ENCODE data around the gene DSC3. TPM values are rescaled to one million over a fixed set of nuclear protein-coding genes. Genes with fewer than 3 reads are reported as not detected.
"Not testable (repeated sequence)": the region's sequence is repeated elsewhere in the genome, so short reads cannot be mapped to it uniquely, and the experiment has no call there.

DSC3 gene
- total and polyA plus RNA-seq, 4 donors, result under 0.01 to 0.06 (median 0.05) TPM; not detected in 1

- TF ChIP-seq REST (IDR thresholded peaks at IDR 0.05), result no peak
- H3K9ac ChIP-seq (ENCODE audit: low read depth in 1 of 2, low read length in 2 of 2), result no peak overlapping the region
- H3K27me3 ChIP-seq (ENCODE audit: control insufficient read depth in 4 of 4, insufficient read depth in 4 of 4, low read length in 3 of 4), result no peaks in the 10 kb centered on the region
- no peaks in the 10 kb centered on the region for H3K9me3 ChIP-seq (ENCODE audit: control insufficient read depth in 4 of 4, low read length in 3 of 4)
- WGBS, result 87% methylated on average over 11 of the region's 11 CpGs
- H3K27ac ChIP-seq (ENCODE audit: low read depth in 1 of 2, low read length in 2 of 2), result no peak overlapping the region
- no peak overlapping the region for H3K4me3 ChIP-seq (ENCODE audit: low read depth in 1 of 3, low read length in 3 of 3)
- no peaks in the 10 kb centered on the region for H3K36me3 ChIP-seq (ENCODE audit: control insufficient read depth in 4 of 4, insufficient read depth in 3 of 4, low read depth in 1 of 4, low read length in 3 of 4)
- no peak for DNase-seq (ENCODE audit: low spot score)
- no peaks in the 10 kb centered on the region for H3K4me1 ChIP-seq (ENCODE audit: control insufficient read depth in 4 of 4, insufficient read depth in 4 of 4, low read length in 3 of 4)
Measured at GRCh38 chr18:30982285-30982992, 60.1 kb downstream of the DSC3 start.

GRCh38 chr18:30978091-30978490 is 64.5 kb downstream of the DSC3 start:
- not testable (repeated sequence) for H3K36me3 ChIP-seq (ENCODE audit: control insufficient read depth in 4 of 4, insufficient read depth in 3 of 4, low read depth in 1 of 4, low read length in 3 of 4); H3K27me3 ChIP-seq (ENCODE audit: control insufficient read depth in 4 of 4, insufficient read depth in 4 of 4, low read length in 3 of 4); H3K4me1 ChIP-seq (ENCODE audit: control insufficient read depth in 4 of 4, insufficient read depth in 4 of 4, low read length in 3 of 4); H3K4me3 ChIP-seq (ENCODE audit: low read depth in 1 of 3, low read length in 3 of 3); H3K9me3 ChIP-seq (ENCODE audit: control insufficient read depth in 4 of 4, low read length in 3 of 4); H3K9ac ChIP-seq (ENCODE audit: low read depth in 1 of 2, low read length in 2 of 2); H3K27ac ChIP-seq (ENCODE audit: low read depth in 1 of 2, low read length in 2 of 2); DNase-seq (ENCODE audit: low spot score)
- WGBS, result 84% methylated on average over 4 of the region's 4 CpGs

- H3K27ac ChIP-seq (ENCODE audit: low read depth in 1 of 2, low read length in 2 of 2), result no peak overlapping the region
- H3K4me1 ChIP-seq (ENCODE audit: control insufficient read depth in 4 of 4, insufficient read depth in 4 of 4, low read length in 3 of 4), result peaks cover 0 to 3% (median 2%) of the 10 kb centered on the region in 4 donors
- H3K4me3 ChIP-seq (ENCODE audit: low read depth in 1 of 3, low read length in 3 of 3), result no peak overlapping the region
- no peaks in the 10 kb centered on the region for H3K36me3 ChIP-seq (ENCODE audit: control insufficient read depth in 4 of 4, insufficient read depth in 3 of 4, low read depth in 1 of 4, low read length in 3 of 4)
- no peaks in the 10 kb centered on the region for H3K27me3 ChIP-seq (ENCODE audit: control insufficient read depth in 4 of 4, insufficient read depth in 4 of 4, low read length in 3 of 4)
- H3K9me3 ChIP-seq (ENCODE audit: control insufficient read depth in 4 of 4, low read length in 3 of 4), result no peaks in the 10 kb centered on the region
- no peak for DNase-seq (ENCODE audit: low spot score)
- no peak overlapping the region for H3K9ac ChIP-seq (ENCODE audit: low read depth in 1 of 2, low read length in 2 of 2)
- WGBS, result 1% methylated on average over 1 of the region's 1 CpG
- TF ChIP-seq FOXA1 (IDR thresholded peaks at IDR 0.05), result no peak
- peak; percentile 64 to 74 for TF ChIP-seq RAD21 (IDR thresholded peaks at IDR 0.05)
- TF ChIP-seq CTCF (IDR thresholded peaks at IDR 0.05; ENCODE audit: low read depth, low read length, missing input control), result peak; percentile 60
Measured at GRCh38 chr18:30971338-30971956, 71.1 kb downstream of the DSC3 start.

Data from liver (tissue), 9 donors.